ENCODE measurements around the gene IFNL1. TPM values are rescaled to one million over a fixed set of nuclear protein-coding genes. Genes with fewer than 3 reads are reported as not detected.
"Not testable (repeated sequence)": the region's sequence is repeated elsewhere in the genome, so short reads cannot be mapped to it uniquely, and the experiment has no call there.

The IFNL1 gene
- total RNA-seq, 2 donors from 2014 or later, result 0.42 TPM; not detected in 1

- Mint-ChIP-seq H3K4me3 (peak overlapping the region; percentile 11), H3K27me3 (peaks cover 26% of the 10 kb centered on the region), H3K36me3 (ENCODE audit: low read depth) (no peaks in the 10 kb centered on the region), H3K4me1 (peaks cover 5% of the 10 kb centered on the region), H3K9me3 (no peaks in the 10 kb centered on the region), H3K27ac (no peak overlapping the region)
- ATAC-seq (replicated peaks), result no peak
Observed at GRCh38 chr19:39264306-39265290, 31.6 kb upstream of the IFNL1 start.

GRCh38 chr19:39265321-39265916 is 30.8 kb upstream of the IFNL1 start:
- ATAC-seq (replicated peaks), result peak; percentile 62
- Mint-ChIP-seq H3K4me1 (peaks cover 5% of the 10 kb centered on the region), H3K4me3 (no peak overlapping the region), H3K27ac (no peak overlapping the region), H3K9me3 (no peaks in the 10 kb centered on the region), H3K27me3 (peaks cover 26% of the 10 kb centered on the region), H3K36me3 (ENCODE audit: low read depth) (no peaks in the 10 kb centered on the region)

- H3K36me3 Mint-ChIP-seq (ENCODE audit: low read depth); H3K4me1 Mint-ChIP-seq; H3K4me3 Mint-ChIP-seq; H3K27ac Mint-ChIP-seq; H3K9me3 Mint-ChIP-seq: not testable (repeated sequence)
- ATAC-seq (replicated peaks), result peak; percentile 42
- H3K27me3 Mint-ChIP-seq, result peaks cover 15% of the 10 kb centered on the region
Observed at GRCh38 chr19:39268085-39268484, 28.1 kb upstream of the IFNL1 start, which contains the start of gene IFNL2. Gene IFNL2, plus strand, starts transcription at chr19:39268396. Its CDS starts 173 bp downstream, at chr19:39268569.

- not testable (repeated sequence) for H3K4me3 Mint-ChIP-seq; ATAC-seq (replicated peaks); H3K36me3 Mint-ChIP-seq (ENCODE audit: low read depth); H3K4me1 Mint-ChIP-seq; H3K27ac Mint-ChIP-seq; H3K9me3 Mint-ChIP-seq
- peaks cover 10% of the 10 kb centered on the region for H3K27me3 Mint-ChIP-seq
Observed at GRCh38 chr19:39268531-39269223, 27.5 kb upstream of the IFNL1 start.

GRCh38 chr19:39269369-39269768 is 26.8 kb upstream of the IFNL1 start:
- H3K4me1 Mint-ChIP-seq; ATAC-seq (replicated peaks); H3K4me3 Mint-ChIP-seq; H3K27ac Mint-ChIP-seq; H3K27me3 Mint-ChIP-seq; H3K36me3 Mint-ChIP-seq (ENCODE audit: low read depth); H3K9me3 Mint-ChIP-seq: not testable (repeated sequence)

- H3K27ac Mint-ChIP-seq, result no peak overlapping the region
- H3K36me3 Mint-ChIP-seq (ENCODE audit: low read depth), result no peaks in the 10 kb centered on the region
- ATAC-seq (replicated peaks), result no peak
- no peaks in the 10 kb centered on the region for H3K4me1 Mint-ChIP-seq
- H3K27me3 Mint-ChIP-seq, result peaks cover 6% of the 10 kb centered on the region
- H3K9me3 Mint-ChIP-seq, result no peaks in the 10 kb centered on the region
- no peak overlapping the region for H3K4me3 Mint-ChIP-seq
Observed at GRCh38 chr19:39270036-39270871, 26.0 kb upstream of the IFNL1 start.

GRCh38 chr19:39273859-39274258 is 22.3 kb upstream of the IFNL1 start:
- H3K27ac Mint-ChIP-seq; H3K9me3 Mint-ChIP-seq; H3K27me3 Mint-ChIP-seq; H3K36me3 Mint-ChIP-seq (ENCODE audit: low read depth); ATAC-seq (replicated peaks); H3K4me1 Mint-ChIP-seq; H3K4me3 Mint-ChIP-seq: not testable (repeated sequence)

GRCh38 chr19:39275578-39275977 is 20.6 kb upstream of the IFNL1 start:
- no peak overlapping the region for H3K4me3 Mint-ChIP-seq
- no peak for ATAC-seq (replicated peaks)
- no peaks in the 10 kb centered on the region for H3K4me1 Mint-ChIP-seq
- peaks cover 7% of the 10 kb centered on the region for H3K27me3 Mint-ChIP-seq
- no peak overlapping the region for H3K27ac Mint-ChIP-seq
- no peaks in the 10 kb centered on the region for H3K36me3 Mint-ChIP-seq (ENCODE audit: low read depth)
- no peaks in the 10 kb centered on the region for H3K9me3 Mint-ChIP-seq

- Mint-ChIP-seq H3K36me3 (ENCODE audit: low read depth) (no peaks in the 10 kb centered on the region), H3K4me3 (no peak overlapping the region), H3K4me1 (no peaks in the 10 kb centered on the region), H3K27ac (no peak overlapping the region), H3K9me3 (no peaks in the 10 kb centered on the region), H3K27me3 (peaks cover 3% of the 10 kb centered on the region)
- ATAC-seq (replicated peaks), result no peak
Observed at GRCh38 chr19:39276740-39277139, 19.5 kb upstream of the IFNL1 start.

- Mint-ChIP-seq H3K9me3 (no peaks in the 10 kb centered on the region), H3K27me3 (peaks cover 7% of the 10 kb centered on the region), H3K27ac (no peak overlapping the region), H3K4me3 (no peak overlapping the region), H3K36me3 (ENCODE audit: low read depth) (no peaks in the 10 kb centered on the region), H3K4me1 (no peaks in the 10 kb centered on the region)
- no peak for ATAC-seq (replicated peaks)
Observed at GRCh38 chr19:39277598-39277997, 18.6 kb upstream of the IFNL1 start.

GRCh38 chr19:39282021-39282420 is 14.2 kb upstream of the IFNL1 start:
- ATAC-seq (replicated peaks), result no peak
- peaks cover 10% of the 10 kb centered on the region for H3K27me3 Mint-ChIP-seq
- H3K27ac Mint-ChIP-seq, result no peak overlapping the region
- no peaks in the 10 kb centered on the region for H3K4me1 Mint-ChIP-seq
- H3K4me3 Mint-ChIP-seq, result no peak overlapping the region
- no peaks in the 10 kb centered on the region for H3K36me3 Mint-ChIP-seq (ENCODE audit: low read depth)
- no peaks in the 10 kb centered on the region for H3K9me3 Mint-ChIP-seq

- Mint-ChIP-seq H3K9me3 (no peaks in the 10 kb centered on the region), H3K27me3 (peaks cover 7% of the 10 kb centered on the region), H3K4me3 (no peak overlapping the region), H3K27ac (no peak overlapping the region), H3K4me1 (no peaks in the 10 kb centered on the region), H3K36me3 (ENCODE audit: low read depth) (no peaks in the 10 kb centered on the region)
- no peak for ATAC-seq (replicated peaks)
Observed at GRCh38 chr19:39284032-39284431, 12.2 kb upstream of the IFNL1 start.

- Mint-ChIP-seq H3K36me3 (ENCODE audit: low read depth) (no peaks in the 10 kb centered on the region), H3K4me3 (no peak overlapping the region), H3K4me1 (peaks cover 4% of the 10 kb centered on the region), H3K27ac (no peak overlapping the region), H3K27me3 (no peaks in the 10 kb centered on the region), H3K9me3 (no peaks in the 10 kb centered on the region)
- no peak for ATAC-seq (replicated peaks)
Observed at GRCh38 chr19:39293394-39293793, 2.8 kb upstream of the IFNL1 start.

- no peaks in the 10 kb centered on the region for H3K36me3 Mint-ChIP-seq (ENCODE audit: low read depth)
Observed at GRCh38 chr19:39296906-39297305, 699 bp downstream of the IFNL1 start.

More at GRCh38 chr19:39296906-39297305, 699 bp downstream of the IFNL1 start:
- H3K4me3 Mint-ChIP-seq, result no peak overlapping the region
- no peak overlapping the region for H3K27ac Mint-ChIP-seq
- ATAC-seq (replicated peaks), result no peak
- peaks cover 8% of the 10 kb centered on the region for H3K4me1 Mint-ChIP-seq
- H3K27me3 Mint-ChIP-seq, result no peaks in the 10 kb centered on the region
- H3K9me3 Mint-ChIP-seq, result no peaks in the 10 kb centered on the region
